ENCODE measurements around the gene CTDSPL.

The CTDSPL gene

DNA sequence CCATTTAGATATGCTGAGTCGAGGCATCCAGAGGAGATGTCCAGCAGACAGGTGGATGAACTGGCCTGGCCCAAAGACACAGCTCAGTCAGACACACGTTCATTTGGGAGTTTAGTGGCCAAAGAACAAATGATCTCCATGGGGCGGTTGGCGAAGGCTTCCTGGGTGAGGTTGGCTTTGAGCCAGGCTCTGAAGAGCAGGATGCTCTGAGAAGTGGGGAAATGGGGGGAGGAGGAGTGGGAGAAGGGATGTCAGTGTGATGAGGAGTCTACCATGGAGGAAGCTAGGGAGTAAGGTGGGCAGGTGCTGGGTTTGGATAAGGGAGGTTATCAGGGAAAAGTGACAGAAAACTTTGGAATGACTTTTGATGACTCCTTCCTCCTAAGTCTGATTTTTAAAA lies 81.4 kb downstream of the CTDSPL start:
- no peak overlapping the region for H3K27ac ChIP-seq
- peaks cover 0 to 88% (median 55%) of the 10 kb centered on the region in 4 donors for H3K4me1 ChIP-seq

DNA sequence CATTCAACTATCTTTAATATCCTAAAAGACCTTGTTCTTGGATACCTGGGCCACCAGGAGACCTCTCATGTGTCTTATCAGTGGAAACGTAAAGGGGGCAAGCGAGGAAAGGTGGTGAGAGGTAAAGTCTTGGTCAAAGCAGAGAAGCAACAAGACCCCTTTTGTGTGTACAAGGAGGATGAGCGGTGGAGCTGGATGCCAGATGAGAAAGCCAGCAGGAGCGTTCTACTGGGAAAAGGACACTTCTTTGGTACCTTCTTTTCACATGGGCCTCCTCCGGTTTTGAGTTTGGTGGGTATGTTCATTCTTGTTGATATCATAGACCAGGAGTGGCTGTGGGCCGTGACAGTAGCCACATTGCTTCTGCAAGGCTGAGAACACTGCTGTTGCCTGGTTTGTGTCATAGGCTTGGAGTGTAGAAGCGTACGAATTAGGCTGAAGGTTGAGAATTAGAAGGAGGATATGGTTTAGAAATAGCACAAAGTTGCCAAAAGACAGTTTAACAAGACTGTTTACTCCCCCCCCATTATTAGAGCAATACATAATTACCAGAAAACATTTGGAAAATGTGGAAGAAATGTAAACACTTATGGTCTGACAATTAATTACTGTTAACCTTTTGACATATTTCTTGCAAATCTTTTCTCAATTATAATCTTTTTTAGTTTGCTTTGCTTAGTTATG lies 82.1 kb downstream of the CTDSPL start:
- Histone ChIP-seq H3K36me3 (no peaks in the 10 kb centered on the region), H3K9me3 (no peaks in the 10 kb centered on the region), H3K27ac (peak overlapping the region; percentile 60 to 61), H3K27me3 (no peaks in the 10 kb centered on the region), H3K4me1 (peaks cover 0 to 82% (median 53%) of the 10 kb centered on the region in 4 donors), H3K4me3 (no peak overlapping the region)
- intact Hi-C loops (cut with DNase I; ENCODE audit: low total_unique reads), result no loop called here
- DNase-seq, result no peak
- TF ChIP-seq, protein P1, sequence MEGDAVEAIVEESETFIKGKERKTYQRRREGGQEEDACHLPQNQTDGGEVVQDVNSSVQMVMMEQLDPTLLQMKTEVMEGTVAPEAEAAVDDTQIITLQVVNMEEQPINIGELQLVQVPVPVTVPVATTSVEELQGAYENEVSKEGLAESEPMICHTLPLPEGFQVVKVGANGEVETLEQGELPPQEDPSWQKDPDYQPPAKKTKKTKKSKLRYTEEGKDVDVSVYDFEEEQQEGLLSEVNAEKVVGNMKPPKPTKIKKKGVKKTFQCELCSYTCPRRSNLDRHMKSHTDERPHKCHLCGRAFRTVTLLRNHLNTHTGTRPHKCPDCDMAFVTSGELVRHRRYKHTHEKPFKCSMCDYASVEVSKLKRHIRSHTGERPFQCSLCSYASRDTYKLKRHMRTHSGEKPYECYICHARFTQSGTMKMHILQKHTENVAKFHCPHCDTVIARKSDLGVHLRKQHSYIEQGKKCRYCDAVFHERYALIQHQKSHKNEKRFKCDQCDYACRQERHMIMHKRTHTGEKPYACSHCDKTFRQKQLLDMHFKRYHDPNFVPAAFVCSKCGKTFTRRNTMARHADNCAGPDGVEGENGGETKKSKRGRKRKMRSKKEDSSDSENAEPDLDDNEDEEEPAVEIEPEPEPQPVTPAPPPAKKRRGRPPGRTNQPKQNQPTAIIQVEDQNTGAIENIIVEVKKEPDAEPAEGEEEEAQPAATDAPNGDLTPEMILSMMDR (IDR thresholded peaks at IDR 0.05), result no peak

More for the DNA sequence above, 81.4 kb downstream of the CTDSPL start:
- Histone ChIP-seq H3K4me3 (no peak overlapping the region), H3K36me3 (no peaks in the 10 kb centered on the region), H3K9me3 (no peaks in the 10 kb centered on the region), H3K27me3 (no peaks in the 10 kb centered on the region)
- TF ChIP-seq, protein P1 (IDR thresholded peaks at IDR 0.05), result no peak
- intact Hi-C loops (cut with DNase I; ENCODE audit: low total_unique reads), result no loop called here
- DNase-seq, result no peak

DNA sequence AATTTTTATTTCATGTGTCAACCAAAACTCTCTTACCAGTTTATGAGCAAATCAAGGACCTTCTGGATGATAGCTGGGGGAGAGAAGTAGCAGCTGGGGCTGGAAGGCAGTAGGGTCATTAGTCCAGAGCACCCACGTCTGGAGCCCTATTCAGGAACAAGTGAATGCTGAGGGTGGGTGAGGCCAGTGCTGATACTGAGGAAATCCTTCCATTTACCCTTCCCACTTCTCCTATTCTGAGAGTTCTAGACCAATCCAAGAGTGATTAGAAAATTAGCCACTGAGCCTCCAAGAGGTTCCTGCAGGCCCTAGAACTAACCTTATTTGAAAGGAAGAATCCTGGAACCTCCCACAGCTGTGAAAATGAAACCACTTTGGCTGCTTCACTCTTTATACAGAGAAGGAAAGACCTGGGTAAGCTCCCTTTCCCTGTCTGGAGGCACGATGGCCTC lies 82.7 kb downstream of the CTDSPL start:
- no peak overlapping the region for H3K4me3 ChIP-seq
- H3K27me3 ChIP-seq, result no peaks in the 10 kb centered on the region
- TF ChIP-seq, protein P1 (IDR thresholded peaks at IDR 0.05), result no peak
- no peak for DNase-seq
- H3K36me3 ChIP-seq, result no peaks in the 10 kb centered on the region
- peaks cover 0 to 80% (median 53%) of the 10 kb centered on the region in 4 donors for H3K4me1 ChIP-seq
- H3K27ac ChIP-seq, result peak overlapping the region; percentile 60 to 61
- no peaks in the 10 kb centered on the region for H3K9me3 ChIP-seq
- intact Hi-C loops (cut with DNase I; ENCODE audit: low total_unique reads), result no loop called here

DNA sequence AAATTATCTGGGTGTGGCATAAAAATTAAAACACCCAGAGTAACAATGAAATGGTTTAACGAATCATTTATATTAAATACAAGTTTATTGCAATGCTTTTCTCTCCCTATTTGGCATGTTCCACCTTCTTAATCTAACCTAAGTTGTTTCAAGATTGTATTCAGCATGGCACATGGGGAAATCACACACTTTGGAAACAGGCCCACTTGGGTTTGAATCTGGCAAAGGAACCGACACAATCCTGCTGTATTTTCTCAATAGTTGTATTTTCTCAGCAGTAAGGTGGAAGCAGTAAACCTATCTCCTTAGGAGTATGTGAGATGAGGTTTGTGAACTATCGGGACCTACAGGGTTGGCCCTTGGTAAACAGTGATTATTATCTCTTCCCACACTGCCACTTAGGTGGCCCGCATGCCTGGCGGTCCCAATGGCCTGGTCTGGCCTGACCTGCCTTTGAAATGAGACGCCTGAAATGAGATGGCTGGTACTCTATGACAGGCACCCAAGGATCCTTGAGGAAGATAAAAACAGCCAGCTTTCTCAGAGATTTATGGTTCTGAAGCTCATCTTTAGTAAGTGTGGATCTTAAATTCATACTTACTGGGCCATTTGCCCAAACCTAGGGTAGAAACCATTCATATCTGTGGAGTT lies 83.6 kb downstream of the CTDSPL start:
- no peaks in the 10 kb centered on the region for H3K9me3 ChIP-seq
- intact Hi-C loops (cut with DNase I; ENCODE audit: low total_unique reads), result no loop called here
- H3K36me3 ChIP-seq, result no peaks in the 10 kb centered on the region
- no peak overlapping the region for H3K4me3 ChIP-seq
- peak overlapping the region; percentile 60 to 61 for H3K27ac ChIP-seq
- TF ChIP-seq, protein P1 (IDR thresholded peaks at IDR 0.05), result no peak
- H3K27me3 ChIP-seq, result no peaks in the 10 kb centered on the region
- DNase-seq, result no peak
- H3K4me1 ChIP-seq, result peaks cover 0 to 80% (median 57%) of the 10 kb centered on the region in 4 donors

DNA sequence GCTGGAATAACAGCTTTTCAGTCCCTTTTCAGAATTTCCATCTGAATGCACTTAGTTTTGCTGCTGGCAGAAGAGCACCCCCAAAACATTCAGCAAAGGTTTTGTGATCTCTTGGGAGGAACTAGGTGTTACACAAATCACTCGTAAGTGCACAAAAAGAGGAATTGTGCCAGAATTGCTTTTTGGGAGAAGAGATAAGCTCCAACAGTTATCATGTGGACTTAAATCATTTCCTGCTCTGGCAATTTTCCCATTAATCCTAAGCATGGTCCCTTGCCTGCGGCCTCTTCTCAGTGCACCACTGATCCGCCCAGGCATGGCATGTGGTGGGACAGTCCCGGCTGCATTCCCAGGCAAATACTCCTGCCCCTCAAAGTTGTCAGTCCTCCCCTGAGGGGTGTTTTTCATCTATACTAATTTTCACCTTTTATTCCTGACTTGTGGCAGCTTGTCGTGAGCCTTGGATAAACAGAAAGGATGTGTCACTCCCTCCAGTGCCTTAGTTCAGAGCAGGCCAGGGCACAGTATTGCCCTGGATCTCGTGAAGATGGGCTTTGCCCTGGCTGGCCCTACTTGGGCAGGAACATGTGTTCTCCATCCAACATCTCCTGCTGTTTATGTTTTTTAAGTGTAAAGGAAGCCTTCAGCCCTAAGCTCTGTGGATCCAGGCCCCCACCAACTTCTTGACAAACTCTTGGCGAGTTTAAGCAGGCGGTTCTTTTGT lies 84.3 kb downstream of the CTDSPL start:
- intact Hi-C loops (cut with DNase I; ENCODE audit: low total_unique reads), result no loop called here
- Histone ChIP-seq H3K27me3 (no peaks in the 10 kb centered on the region), H3K36me3 (no peaks in the 10 kb centered on the region), H3K4me3 (no peak overlapping the region), H3K9me3 (no peaks in the 10 kb centered on the region), H3K4me1 (peaks cover 0 to 80% (median 56%) of the 10 kb centered on the region in 4 donors), H3K27ac (peak overlapping the region; percentile 60 to 61)
- DNase-seq, result no peak
- TF ChIP-seq, protein P1 (IDR thresholded peaks at IDR 0.05), result no peak

Data from tibial artery (tissue), 4 donors.